Aorta (tissue), 5 donors: ENCODE data around the gene COG5. TPM values are rescaled to one million over a fixed set of nuclear protein-coding genes. Genes with fewer than 3 reads are reported as not detected.

Source experiments
- ATAC-seq: fragments of 200-7000 bp; cut with Tn5 transposase; one replicate; pipeline ENCODE4 v1.9.1; 2022; ENCODE audit warnings: moderate library complexity; ENCODE audit not compliant: low FRiP score
- DNase-seq, 2 donors: peaks; one replicate each; pipeline ENCODE4 v3.0.0-alpha.2; 2020
- H3K27ac ChIP-seq, 2 donors: one replicate each; pipeline ENCODE4 v1.5.1; 2013; ENCODE audit warnings: low read length in 2 of 2, mild to moderate bottlenecking in 2 of 2, moderate library complexity in 2 of 2, control low read depth in 1 of 2, inconsistent platforms in 1 of 2, low read depth in 1 of 2
- H3K27me3 ChIP-seq, 2 donors: one replicate each; pipeline ENCODE4 v1.6.1; 2013; ENCODE audit warnings: control low read depth in 1 of 2, low read length in 1 of 2, mild to moderate bottlenecking in 1 of 2, moderate library complexity in 1 of 2; ENCODE audit not compliant: insufficient read depth in 2 of 2, control insufficient read depth in 1 of 2
- H3K36me3 ChIP-seq, 2 donors: one replicate each; pipeline ENCODE4 v1.6.1; 2013; ENCODE audit warnings: control low read depth in 1 of 2, low read length in 1 of 2, mild to moderate bottlenecking in 1 of 2; ENCODE audit not compliant: insufficient read depth in 2 of 2, control insufficient read depth in 1 of 2
- H3K4me1 ChIP-seq, 2 donors: one replicate each; pipeline ENCODE4 v1.6.1; 2013; ENCODE audit warnings: low read length in 2 of 2, control low read depth in 1 of 2, mild to moderate bottlenecking in 1 of 2, moderate library complexity in 1 of 2; ENCODE audit not compliant: insufficient read depth in 2 of 2, control insufficient read depth in 1 of 2
- H3K4me3 ChIP-seq, 2 donors: one replicate each; pipeline ENCODE4 v1.5.1; 2013; ENCODE audit warnings: low read length in 2 of 2, control low read depth in 1 of 2, mild to moderate bottlenecking in 1 of 2
- H3K9me3 ChIP-seq: one replicate; pipeline ENCODE4 v1.6.1; 2013; ENCODE audit warnings: mild to moderate bottlenecking, low read length; ENCODE audit not compliant: control insufficient read depth
- WGBS, 2 donors: extraction: QIAGEN DNeasy Blood & Tissue Kit; methylation state at CpG; one replicate each; pipeline ENCODE4 v1.1.7; 2013; 5-methylcytosine and 5-hydroxymethylcytosine counted together
- intact Hi-C, 2 donors: fragments of 100-400 bp; cut with DNase I; formaldehyde crosslinking; loops; one replicate each; pipeline versions ENCODE4 v1.14.2 to v1.15.0; 2022
- polyA plus RNA-seq, 2 donors: library from polyadenylated mRNA; stranded (reverse); fragments of 200-250 nt; gene quantifications; one replicate each; pipeline ENCODE4 v1.2.3, GENCODE V29; 2013
- total RNA-seq, 2 donors: library from RNA; stranded (reverse); fragmentation: NEBNext Ultra II Directional; extraction: Animal tissue kit (Norgen Biotek cat#: 25700); gene quantifications; one replicate each; pipeline ENCODE4 v1.2.1, GENCODE V29; 2021
- donor health status: healthy with polysubstance abuse.
- donor health status: Bipolar disorder and iron deficiency.
- donor health status: DM: no; HTN: no; CAD: no.
- donor health status: DM: no; HTN: no; CAD: no.
- donor health status: DM: yes; HTN: yes; CAD: no.

COG5 gene
- total and polyA plus RNA-seq, 4 donors: 8.6 to 58.2 (median 33.4) TPM

DNA sequence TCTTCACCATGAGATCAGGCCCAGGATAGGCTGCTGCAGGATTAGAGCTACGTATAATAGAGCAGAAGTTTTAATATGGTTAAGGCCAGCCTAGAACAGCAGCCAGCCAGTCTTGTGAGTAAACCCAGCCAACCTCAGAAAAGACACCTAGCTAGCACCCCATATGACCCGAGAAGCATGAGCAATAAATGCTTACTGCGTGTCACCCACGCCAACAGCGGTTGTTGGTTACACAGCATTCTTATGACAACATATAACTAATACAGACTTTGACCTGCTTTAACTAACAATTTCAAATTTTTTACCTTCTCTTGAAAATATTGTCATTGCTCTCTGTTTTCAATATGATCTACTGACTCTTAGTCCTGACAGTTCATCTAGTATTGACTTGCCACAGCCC is 289.2 kb downstream of the COG5 start:
- Histone ChIP-seq H3K4me1 (no peaks in the 10 kb centered on the region), H3K9me3 (no peaks in the 10 kb centered on the region), H3K36me3 (no peaks in the 10 kb centered on the region), H3K27ac (no peak overlapping the region), H3K27me3 (no peaks in the 10 kb centered on the region), H3K4me3 (no peak overlapping the region)
- 96 to 98% methylated on average over 5 of the region's 5 CpGs for WGBS, 2 donors
- DNase-seq (no peak), ATAC-seq (no peak)
- intact Hi-C loops: no loop called here

DNA sequence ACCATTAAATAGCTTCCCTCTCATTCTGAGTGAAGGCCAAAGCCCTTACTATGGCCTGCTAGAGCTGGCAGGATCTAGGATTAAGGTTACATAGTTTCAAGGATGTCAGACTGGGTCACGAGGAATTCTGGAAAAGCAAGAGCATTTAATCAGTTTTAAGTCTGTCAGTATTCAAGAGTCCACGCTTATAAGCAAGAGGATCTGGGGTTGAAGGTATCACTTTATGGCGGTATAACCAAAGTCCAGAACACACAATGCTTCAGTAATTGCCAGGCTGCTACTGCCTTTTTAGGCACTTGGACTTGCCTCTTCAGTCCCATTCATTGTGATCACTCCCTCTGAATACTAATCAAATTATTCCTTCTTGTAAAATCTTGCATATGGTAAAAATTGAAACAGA is 293.9 kb downstream of the COG5 start:
- Histone ChIP-seq H3K9me3 (no peaks in the 10 kb centered on the region), H3K4me3 (no peak overlapping the region), H3K36me3 (no peaks in the 10 kb centered on the region), H3K27me3 (no peaks in the 10 kb centered on the region), H3K4me1 (no peaks in the 10 kb centered on the region), H3K27ac (no peak overlapping the region)
- intact Hi-C loops: no loop called here
- ATAC-seq (no peak), DNase-seq (no peak)
- WGBS, 2 donors: 90 to 97% methylated on average over 3 of the region's 3 CpGs

DNA sequence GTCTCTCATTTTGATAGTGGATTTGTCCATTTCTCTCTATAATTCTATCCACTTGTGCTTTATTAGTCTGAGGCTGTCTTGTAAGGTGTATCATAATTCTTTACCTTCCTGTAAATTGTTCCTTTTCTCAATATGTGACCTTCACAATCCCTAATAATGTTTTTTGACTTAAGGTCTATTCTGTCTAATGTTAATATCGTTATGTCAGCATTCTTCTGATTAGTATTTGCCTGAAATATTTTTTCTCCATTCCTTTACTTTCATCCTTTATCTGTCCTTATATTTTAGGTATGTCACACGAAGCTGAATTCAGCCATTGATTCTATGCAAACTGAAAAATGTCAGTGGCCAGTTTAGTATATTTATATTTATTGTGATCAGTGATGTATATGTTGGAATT is 295.1 kb downstream of the COG5 start:
- intact Hi-C loops: no loop called here
- H3K9me3 ChIP-seq: no peaks in the 10 kb centered on the region
- DNase-seq (no peak), ATAC-seq (no peak)
- no peaks in the 10 kb centered on the region for H3K27me3 ChIP-seq
- no peaks in the 10 kb centered on the region for H3K4me1 ChIP-seq
- no peak overlapping the region for H3K4me3 ChIP-seq
- no peak overlapping the region for H3K27ac ChIP-seq
- WGBS, 2 donors: 89 to 95% methylated on average over 2 of the region's 2 CpGs
- no peaks in the 10 kb centered on the region for H3K36me3 ChIP-seq

DNA sequence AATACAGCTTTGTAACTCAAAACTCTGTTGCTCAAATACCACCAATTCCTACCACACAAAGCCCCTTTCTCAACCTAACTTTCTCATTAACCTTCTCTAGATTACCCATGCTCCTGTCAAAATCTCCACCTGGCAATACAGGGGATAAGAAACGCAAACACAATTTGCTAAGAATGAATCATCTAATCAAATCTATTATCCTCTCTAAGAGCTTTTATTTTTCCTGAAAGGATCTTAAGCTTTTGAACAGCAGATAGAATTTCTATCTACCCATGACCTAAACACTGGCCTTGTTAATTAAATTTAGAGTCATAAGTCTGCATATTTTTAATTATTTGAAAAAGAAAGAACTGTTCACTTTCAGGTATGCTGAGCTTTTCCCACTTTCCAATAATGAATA is 296.6 kb downstream of the COG5 start:
- no peak overlapping the region for H3K4me3 ChIP-seq
- no peaks in the 10 kb centered on the region for H3K9me3 ChIP-seq
- WGBS, 2 donors: 95 to 100% methylated on average over 1 of the region's 1 CpG
- no peaks in the 10 kb centered on the region for H3K27me3 ChIP-seq
- ATAC-seq (no peak), DNase-seq (no peak)
- no peaks in the 10 kb centered on the region for H3K4me1 ChIP-seq
- no peaks in the 10 kb centered on the region for H3K36me3 ChIP-seq
- intact Hi-C loops: no loop called here
- no peak overlapping the region for H3K27ac ChIP-seq

DNA sequence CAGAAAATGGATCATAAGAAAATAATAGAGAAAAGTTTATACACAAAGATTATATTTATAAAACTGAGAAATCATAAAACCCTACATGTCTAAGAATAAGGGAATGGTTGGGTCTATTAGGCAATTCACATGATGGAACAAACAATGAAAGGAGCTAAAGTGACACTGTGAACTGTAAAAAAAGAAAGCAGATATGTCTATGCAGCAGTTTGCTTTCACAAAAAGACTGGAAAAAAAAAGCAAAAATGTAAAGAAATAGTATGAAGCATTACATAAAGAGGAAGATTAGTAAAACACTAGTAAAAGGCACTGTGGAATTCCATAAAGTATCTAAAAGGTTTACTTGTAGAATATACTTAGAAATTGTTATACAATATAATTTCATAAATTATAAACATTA is 299.0 kb downstream of the COG5 start:
- Histone ChIP-seq H3K4me1 (no peaks in the 10 kb centered on the region), H3K36me3 (no peaks in the 10 kb centered on the region), H3K9me3 (no peaks in the 10 kb centered on the region), H3K4me3 (no peak overlapping the region), H3K27me3 (no peaks in the 10 kb centered on the region), H3K27ac (no peak overlapping the region)
- no peak for ATAC-seq
- intact Hi-C loops: no loop called here
- DNase-seq: no peak

DNA sequence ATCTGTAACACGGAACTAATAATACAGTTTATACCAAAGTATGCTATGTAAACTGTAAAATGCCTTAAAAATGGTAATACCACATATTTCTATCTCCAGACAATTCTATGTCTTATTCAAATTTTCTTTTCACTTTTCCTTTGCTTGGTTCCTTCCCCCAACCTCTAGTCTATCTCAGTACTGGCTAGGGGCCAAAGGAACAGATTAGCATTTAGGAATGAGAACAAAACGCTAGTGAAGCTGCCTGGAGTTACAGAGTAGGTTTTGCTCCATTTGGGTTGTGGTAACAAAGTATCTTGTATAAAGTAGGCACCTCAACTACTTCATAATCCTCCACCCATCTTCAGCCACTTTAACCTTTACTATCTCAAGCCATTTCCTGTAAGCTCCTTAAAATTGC is 300.9 kb downstream of the COG5 start:
- H3K27me3 ChIP-seq: no peaks in the 10 kb centered on the region
- ATAC-seq: no peak
- H3K4me1 ChIP-seq: no peaks in the 10 kb centered on the region
- no peak overlapping the region for H3K4me3 ChIP-seq
- intact Hi-C loops: no loop called here
- WGBS, 2 donors: 50% methylated on average over 2 of the region's 2 CpGs
- H3K36me3 ChIP-seq: no peaks in the 10 kb centered on the region
- H3K9me3 ChIP-seq: no peaks in the 10 kb centered on the region
- no peak overlapping the region for H3K27ac ChIP-seq
- DNase-seq: no peak

DNA sequence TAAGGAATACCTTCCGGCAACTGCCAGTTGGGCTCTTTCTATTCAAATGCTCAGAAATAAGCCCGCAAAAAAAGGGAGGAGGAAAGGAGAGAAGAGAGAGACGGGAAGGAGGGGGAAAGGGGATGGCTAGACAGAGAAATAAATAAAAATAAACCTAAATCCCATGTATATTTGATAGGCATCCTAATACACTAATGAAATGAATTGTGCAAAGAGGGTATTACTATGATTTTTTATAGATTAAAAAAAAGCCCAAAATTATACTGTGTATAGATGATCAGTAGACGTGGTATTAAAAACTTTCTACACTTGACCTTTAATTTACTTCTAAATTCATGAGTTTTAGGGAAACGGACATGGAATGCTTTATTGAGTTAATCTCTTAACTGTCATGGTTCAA is 305.0 kb downstream of the COG5 start:
- intact Hi-C loops: no loop called here
- Histone ChIP-seq H3K4me3 (no peak overlapping the region), H3K36me3 (peaks cover 0 to 1% of the 10 kb centered on the region in 2 donors), H3K4me1 (no peaks in the 10 kb centered on the region), H3K27ac (no peak overlapping the region), H3K9me3 (no peaks in the 10 kb centered on the region), H3K27me3 (no peaks in the 10 kb centered on the region)
- WGBS, 2 donors: 94 to 95% methylated on average over 5 of the region's 5 CpGs
- DNase-seq (no peak), ATAC-seq (no peak)

DNA sequence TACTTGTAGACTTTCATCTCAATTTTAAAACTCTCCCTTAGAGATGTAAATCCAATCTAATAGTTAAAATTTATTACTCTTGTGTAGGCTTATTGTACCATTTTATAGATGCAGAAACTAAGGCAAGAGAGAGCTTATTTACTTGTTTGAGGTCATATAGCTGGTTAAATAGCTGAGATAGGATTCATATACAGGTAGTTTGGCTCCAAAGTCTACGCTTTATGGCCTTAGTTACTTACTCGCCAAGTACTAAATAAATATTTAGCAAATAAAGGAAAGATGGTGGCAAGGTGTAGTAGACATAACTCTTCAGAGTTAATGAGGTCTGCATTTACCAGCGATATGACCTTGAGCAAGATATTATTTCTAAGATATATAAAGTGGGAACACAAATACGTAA is 308.1 kb downstream of the COG5 start:
- DNase-seq: no peak
- H3K4me1 ChIP-seq: no peaks in the 10 kb centered on the region
- WGBS, 2 donors: 93 to 96% methylated on average over 4 of the region's 4 CpGs
- no peaks in the 10 kb centered on the region for H3K9me3 ChIP-seq
- ATAC-seq: no peak
- H3K27ac ChIP-seq: no peak overlapping the region
- H3K4me3 ChIP-seq: no peak overlapping the region
- H3K36me3 ChIP-seq: peaks cover 0 to 1% of the 10 kb centered on the region in 2 donors
- H3K27me3 ChIP-seq: no peaks in the 10 kb centered on the region
- intact Hi-C loops: no loop called here

DNA sequence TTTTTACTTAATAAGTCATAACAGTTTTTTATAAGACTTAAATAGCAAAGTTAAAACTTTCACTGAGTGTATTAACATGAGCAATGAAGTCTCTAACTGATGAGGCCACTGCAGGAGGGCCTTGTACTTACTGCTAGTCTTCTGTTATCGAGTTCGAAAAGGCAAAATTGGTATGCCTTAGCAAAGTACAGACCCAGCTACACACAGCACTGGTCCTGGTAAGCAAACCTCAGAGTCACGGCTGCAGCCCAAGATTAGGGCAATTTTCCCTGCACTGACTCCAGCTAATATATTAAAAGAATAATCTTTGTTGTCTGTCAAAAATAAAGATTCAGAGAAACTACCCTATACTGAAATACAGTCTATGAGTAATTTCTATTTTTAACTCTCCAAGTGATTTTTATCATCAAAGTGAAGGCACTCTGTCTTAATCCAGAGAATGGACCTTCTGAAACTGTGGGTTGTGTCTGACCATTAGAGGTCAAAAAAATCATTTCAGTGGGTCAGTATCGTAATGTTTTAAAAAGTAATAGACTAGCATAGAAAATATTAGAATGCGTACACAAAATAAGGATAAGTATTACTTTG is 309.2 kb downstream of the COG5 start:
- ATAC-seq (no peak), DNase-seq (no peak)
- Histone ChIP-seq H3K4me1 (no peaks in the 10 kb centered on the region), H3K36me3 (peaks cover 0 to 1% of the 10 kb centered on the region in 2 donors), H3K27ac (peak overlapping the region in 1 of 2 donors; percentile 44), H3K4me3 (no peak overlapping the region), H3K27me3 (no peaks in the 10 kb centered on the region), H3K9me3 (no peaks in the 10 kb centered on the region)
- intact Hi-C loops: no loop called here
- 85 to 86% methylated on average over 5 of the region's 5 CpGs for WGBS, 2 donors
